WTC11 (cell line): Measurements from ENCODE around the gene CEP57L1.

ENCODE experiments used
- NR2C2 ChIP-seq: sonication (generic); formaldehyde crosslinking; IDR thresholded peaks from 2 replicates; pipeline ENCODE4 v1.8.0; 2022; ENCODE audit warnings: mild to moderate bottlenecking, missing genetic modification reagents
- TF ChIP-seq, protein P1 (sequence below): fragments of 200-600 bp; IDR thresholded peaks from 2 replicates; pipeline ENCODE4 v1.8.0; 2022; ENCODE audit warnings: antibody characterized with exemption
- TF ChIP-seq, protein P2 (sequence below): sonication (generic); formaldehyde crosslinking; IDR thresholded peaks from 2 replicates; pipeline ENCODE4 v1.8.1; 2022; ENCODE audit warnings: missing genetic modification reagents, borderline replicate concordance
- TF ChIP-seq, protein P3 (sequence below): sonication (generic); formaldehyde crosslinking; IDR thresholded peaks from 2 replicates; pipeline ENCODE4 v1.8.1; 2022; ENCODE audit warnings: low read depth, mild to moderate bottlenecking, moderate library complexity, missing genetic modification reagents, borderline replicate concordance

DNA sequence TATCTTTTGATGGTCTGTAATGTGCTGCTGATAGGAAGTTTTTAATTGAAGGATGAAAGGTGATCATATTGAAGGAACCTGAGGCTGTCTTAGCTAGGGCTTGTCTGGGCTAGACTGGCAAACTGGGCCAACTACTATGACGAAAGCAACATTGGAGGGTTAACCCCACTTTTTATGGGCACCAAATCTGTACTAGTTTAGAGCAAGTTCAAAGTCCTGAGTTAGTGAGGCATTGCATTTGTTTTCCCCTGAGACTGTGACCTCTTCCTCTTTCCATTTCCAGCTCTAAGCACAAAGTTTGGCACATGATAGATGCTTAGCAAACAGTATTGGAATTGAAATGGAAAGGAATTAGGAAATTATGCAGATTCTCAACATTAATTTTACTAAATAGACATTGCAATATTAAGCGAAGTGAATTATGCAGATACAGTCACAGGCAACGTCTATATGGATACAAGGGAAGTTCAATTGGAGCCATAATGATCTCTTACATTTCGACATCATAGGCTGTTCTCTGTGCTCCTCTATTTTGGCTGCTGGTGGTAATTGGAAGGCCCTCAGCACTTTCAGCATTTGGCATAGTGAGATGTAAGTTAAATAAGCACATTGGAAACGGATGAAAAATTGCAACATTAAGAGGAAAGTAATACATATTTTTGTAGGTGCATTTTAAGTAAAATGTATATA, 22.2 kb downstream of the CEP57L1 start:
- TF ChIP-seq, protein P1, sequence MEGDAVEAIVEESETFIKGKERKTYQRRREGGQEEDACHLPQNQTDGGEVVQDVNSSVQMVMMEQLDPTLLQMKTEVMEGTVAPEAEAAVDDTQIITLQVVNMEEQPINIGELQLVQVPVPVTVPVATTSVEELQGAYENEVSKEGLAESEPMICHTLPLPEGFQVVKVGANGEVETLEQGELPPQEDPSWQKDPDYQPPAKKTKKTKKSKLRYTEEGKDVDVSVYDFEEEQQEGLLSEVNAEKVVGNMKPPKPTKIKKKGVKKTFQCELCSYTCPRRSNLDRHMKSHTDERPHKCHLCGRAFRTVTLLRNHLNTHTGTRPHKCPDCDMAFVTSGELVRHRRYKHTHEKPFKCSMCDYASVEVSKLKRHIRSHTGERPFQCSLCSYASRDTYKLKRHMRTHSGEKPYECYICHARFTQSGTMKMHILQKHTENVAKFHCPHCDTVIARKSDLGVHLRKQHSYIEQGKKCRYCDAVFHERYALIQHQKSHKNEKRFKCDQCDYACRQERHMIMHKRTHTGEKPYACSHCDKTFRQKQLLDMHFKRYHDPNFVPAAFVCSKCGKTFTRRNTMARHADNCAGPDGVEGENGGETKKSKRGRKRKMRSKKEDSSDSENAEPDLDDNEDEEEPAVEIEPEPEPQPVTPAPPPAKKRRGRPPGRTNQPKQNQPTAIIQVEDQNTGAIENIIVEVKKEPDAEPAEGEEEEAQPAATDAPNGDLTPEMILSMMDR = no peak
- TF ChIP-seq, protein P2, sequence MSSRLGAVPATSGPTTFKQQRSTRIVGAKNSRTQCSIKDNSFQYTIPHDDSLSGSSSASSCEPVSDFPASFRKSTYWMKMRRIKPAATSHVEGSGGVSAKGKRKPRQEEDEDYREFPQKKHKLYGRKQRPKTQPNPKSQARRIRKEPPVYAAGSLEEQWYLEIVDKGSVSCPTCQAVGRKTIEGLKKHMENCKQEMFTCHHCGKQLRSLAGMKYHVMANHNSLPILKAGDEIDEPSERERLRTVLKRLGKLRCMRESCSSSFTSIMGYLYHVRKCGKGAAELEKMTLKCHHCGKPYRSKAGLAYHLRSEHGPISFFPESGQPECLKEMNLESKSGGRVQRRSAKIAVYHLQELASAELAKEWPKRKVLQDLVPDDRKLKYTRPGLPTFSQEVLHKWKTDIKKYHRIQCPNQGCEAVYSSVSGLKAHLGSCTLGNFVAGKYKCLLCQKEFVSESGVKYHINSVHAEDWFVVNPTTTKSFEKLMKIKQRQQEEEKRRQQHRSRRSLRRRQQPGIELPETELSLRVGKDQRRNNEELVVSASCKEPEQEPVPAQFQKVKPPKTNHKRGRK = no peak
- TF ChIP-seq NR2C2 = no peak
- TF ChIP-seq, protein P3, sequence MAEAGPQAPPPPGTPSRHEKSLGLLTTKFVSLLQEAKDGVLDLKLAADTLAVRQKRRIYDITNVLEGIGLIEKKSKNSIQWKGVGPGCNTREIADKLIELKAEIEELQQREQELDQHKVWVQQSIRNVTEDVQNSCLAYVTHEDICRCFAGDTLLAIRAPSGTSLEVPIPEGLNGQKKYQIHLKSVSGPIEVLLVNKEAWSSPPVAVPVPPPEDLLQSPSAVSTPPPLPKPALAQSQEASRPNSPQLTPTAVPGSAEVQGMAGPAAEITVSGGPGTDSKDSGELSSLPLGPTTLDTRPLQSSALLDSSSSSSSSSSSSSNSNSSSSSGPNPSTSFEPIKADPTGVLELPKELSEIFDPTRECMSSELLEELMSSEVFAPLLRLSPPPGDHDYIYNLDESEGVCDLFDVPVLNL = no peak
